Activated B cell treated with CpG ODN at 0.5 μM for 24 hours (primary cell): ENCODE measurements around the gene MAP3K1. TPM values are rescaled to one million over a fixed set of nuclear protein-coding genes. Genes with fewer than 3 reads are reported as not detected.

Experiments
- ATAC-seq: fragments of 200-7000 bp; cut with Tn5 transposase; one replicate; pipeline ENCODE4 v1.10.0; 2021; ENCODE audit warnings: low read depth, mild to moderate bottlenecking, moderate library complexity
- CTCF ChIA-PET: fragments of 350-600 bp; sonication (Branson Sonifier 250); formaldehyde crosslinking; loops from one replicate; lab custom pipeline; 2021; ENCODE audit warnings: antibody characterized with exemption; lab: Charles Lee
- POLR2A ChIA-PET: fragments of 350-600 bp; sonication (Branson Sonifier 250); formaldehyde crosslinking; loops from one replicate; lab custom pipeline; 2021; ENCODE audit warnings: antibody characterized with exemption; lab: Charles Lee
- DNase-seq: peaks from one replicate; pipeline ENCODE4 v3.0.0; 2022
- H3K27ac Mint-ChIP-seq: one replicate; pipeline ENCODE4 v1.8.0; 2020; ENCODE audit warnings: mixed read lengths
- H3K27me3 Mint-ChIP-seq: one replicate; pipeline ENCODE4 v1.8.0; 2021; ENCODE audit warnings: mixed read lengths
- H3K36me3 Mint-ChIP-seq: one replicate; pipeline ENCODE4 v1.8.0; 2021; ENCODE audit warnings: low read depth, mixed read lengths
- H3K4me1 Mint-ChIP-seq: one replicate; pipeline ENCODE4 v1.8.0; 2021; ENCODE audit warnings: mixed read lengths
- H3K4me3 Mint-ChIP-seq: one replicate; pipeline ENCODE4 v1.8.0; 2020; ENCODE audit warnings: mild to moderate bottlenecking, mixed read lengths
- H3K9me3 Mint-ChIP-seq: one replicate; pipeline ENCODE4 v1.8.0; 2020; ENCODE audit warnings: mixed read lengths
- intact Hi-C: fragments of 100-400 bp; cut with micrococcal nuclease; formaldehyde crosslinking; loops from one replicate; pipeline ENCODE4 v1.15.1; 2024
- total RNA-seq: library from RNA; stranded (reverse); gene quantifications from 2 replicates; pipeline ENCODE4 v1.2.3, GENCODE V29; 2022
- TF ChIP-seq, protein P1 (sequence below): fragments of 200-600 bp; IDR thresholded peaks from one replicate; pipeline ENCODE4 v1.8.0; 2022; ENCODE audit warnings: antibody characterized with exemption, mild to moderate bottlenecking

Gene MAP3K1
- total RNA-seq, 1 donor from 2014 or later, result 102 TPM

DNA sequence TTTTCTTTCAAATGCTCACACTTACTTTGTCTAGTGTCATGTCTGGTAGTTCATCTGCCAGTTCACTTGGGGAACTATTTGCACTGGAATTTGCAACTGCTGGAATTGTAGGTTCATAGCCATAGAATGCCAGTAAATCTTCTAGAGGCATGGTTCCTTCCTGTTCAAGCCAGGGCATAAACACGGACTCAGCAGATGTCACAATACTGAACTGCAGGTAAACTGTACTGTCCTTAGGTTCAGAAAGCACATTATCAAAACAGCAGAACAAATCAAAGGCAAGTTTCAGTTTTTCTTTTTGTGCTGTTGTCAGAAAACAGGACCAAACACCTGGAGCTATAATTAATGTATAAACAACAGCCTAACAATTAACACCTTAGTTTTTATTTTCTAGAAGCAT, 123.5 kb downstream of the MAP3K1 start:
- TF ChIP-seq, protein P1, sequence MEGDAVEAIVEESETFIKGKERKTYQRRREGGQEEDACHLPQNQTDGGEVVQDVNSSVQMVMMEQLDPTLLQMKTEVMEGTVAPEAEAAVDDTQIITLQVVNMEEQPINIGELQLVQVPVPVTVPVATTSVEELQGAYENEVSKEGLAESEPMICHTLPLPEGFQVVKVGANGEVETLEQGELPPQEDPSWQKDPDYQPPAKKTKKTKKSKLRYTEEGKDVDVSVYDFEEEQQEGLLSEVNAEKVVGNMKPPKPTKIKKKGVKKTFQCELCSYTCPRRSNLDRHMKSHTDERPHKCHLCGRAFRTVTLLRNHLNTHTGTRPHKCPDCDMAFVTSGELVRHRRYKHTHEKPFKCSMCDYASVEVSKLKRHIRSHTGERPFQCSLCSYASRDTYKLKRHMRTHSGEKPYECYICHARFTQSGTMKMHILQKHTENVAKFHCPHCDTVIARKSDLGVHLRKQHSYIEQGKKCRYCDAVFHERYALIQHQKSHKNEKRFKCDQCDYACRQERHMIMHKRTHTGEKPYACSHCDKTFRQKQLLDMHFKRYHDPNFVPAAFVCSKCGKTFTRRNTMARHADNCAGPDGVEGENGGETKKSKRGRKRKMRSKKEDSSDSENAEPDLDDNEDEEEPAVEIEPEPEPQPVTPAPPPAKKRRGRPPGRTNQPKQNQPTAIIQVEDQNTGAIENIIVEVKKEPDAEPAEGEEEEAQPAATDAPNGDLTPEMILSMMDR, result no peak
- Mint-ChIP-seq H3K4me1 (no peaks in the 10 kb centered on the region), H3K27ac (no peak overlapping the region), H3K4me3 (no peak overlapping the region), H3K9me3 (no peaks in the 10 kb centered on the region), H3K36me3 (peaks cover 83% of the 10 kb centered on the region), H3K27me3 (no peaks in the 10 kb centered on the region)
- ChIA-PET POLR2A (no interaction called here), CTCF (no interaction called here)
- DNase-seq (no peak), ATAC-seq (no peak)
- intact Hi-C loops, result no loop called here

DNA sequence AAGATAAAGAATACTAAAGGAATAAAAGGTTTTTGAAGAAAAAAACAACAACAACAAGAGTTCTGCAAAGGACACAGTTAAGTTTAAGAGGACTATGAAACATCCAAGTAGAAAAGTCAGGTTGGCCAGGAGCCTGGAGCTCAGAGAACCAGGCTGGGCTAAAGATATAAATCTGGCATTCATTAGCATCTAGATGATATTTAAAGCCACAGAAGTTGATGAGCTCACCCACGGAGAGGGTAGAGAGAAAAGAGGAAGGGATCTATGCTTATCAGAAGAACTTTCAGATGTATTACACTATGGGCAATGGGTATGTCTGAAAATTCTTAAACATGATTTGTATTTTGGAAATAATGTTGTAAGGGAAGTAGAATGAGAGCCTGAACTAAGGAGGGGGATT, 126.6 kb downstream of the MAP3K1 start:
- intact Hi-C loops, result no loop called here

More for the DNA sequence above, 126.6 kb downstream of the MAP3K1 start:
- no peak for ATAC-seq
- TF ChIP-seq, protein P1, result no peak
- POLR2A ChIA-PET, result no interaction called here
- Mint-ChIP-seq H3K4me1 (no peaks in the 10 kb centered on the region), H3K27me3 (no peaks in the 10 kb centered on the region), H3K27ac (no peak overlapping the region), H3K4me3 (no peak overlapping the region), H3K9me3 (no peaks in the 10 kb centered on the region), H3K36me3 (peaks cover 79% of the 10 kb centered on the region)
- no peak for DNase-seq
- CTCF ChIA-PET, result no interaction called here

Other genes with a start within 250 kb of the MAP3K1 start
- 3.4 and 6.2 TPM in 2 replicates for gene SETD9, start 94.0 kb downstream of the MAP3K1 start, total RNA-seq
- 22.2 and 23.5 TPM in 2 replicates for gene MIER3, start 136.6 kb downstream of the MAP3K1 start, total RNA-seq